ENCODE data around the gene SRRM3.
"Not testable (repeated sequence)": the region's sequence is repeated elsewhere in the genome, so short reads cannot be mapped to it uniquely, and the experiment has no call there.

SRRM3 gene, protein sequence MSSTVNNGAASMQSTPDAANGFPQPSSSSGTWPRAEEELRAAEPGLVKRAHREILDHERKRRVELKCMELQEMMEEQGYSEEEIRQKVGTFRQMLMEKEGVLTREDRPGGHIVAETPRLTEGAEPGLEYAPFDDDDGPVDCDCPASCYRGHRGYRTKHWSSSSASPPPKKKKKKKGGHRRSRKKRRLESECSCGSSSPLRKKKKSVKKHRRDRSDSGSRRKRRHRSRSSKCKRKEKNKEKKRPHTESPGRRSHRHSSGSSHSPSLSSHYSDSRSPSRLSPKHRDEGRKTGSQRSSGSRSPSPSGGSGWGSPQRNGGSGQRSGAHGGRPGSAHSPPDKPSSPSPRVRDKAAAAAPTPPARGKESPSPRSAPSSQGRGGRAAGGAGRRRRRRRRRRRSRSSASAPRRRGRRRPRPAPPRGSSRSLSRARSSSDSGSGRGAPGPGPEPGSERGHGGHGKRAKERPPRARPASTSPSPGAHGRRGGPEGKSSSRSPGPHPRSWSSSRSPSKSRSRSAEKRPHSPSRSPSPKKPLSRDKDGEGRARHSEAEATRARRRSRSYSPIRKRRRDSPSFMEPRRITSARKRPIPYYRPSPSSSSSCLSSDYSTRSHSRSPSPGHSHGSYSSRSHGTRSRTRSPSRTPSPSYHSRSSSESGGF

GRCh38 chr7:76201732-76202665 is at the start of gene SRRM3:
Gene SRRM3, plus strand, starts transcription at chr7:76201896. Its CDS starts 33,171 bp downstream, at chr7:76235067.
- in situ Hi-C loops (cut with MboI; ENCODE audit: low sequenced_read_pairs) = no loop called here

DNA sequence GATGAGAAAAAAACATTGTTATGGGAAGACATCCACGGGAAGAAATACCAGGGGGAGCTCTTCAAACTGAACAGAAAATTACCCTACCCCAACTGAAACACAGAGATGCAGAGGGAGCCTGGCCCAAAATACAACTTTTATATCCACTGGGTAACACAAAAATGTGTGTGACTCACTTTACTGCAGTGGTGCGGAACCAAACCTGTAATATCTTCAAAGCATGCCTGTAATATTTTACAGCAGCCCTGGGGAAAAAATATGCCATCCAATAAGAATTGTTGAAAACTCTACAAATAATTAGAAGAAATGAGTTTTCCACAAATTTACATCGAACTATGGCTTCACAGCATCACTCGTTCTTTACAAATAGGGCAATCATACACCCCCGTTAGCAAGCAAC is 49.8 kb upstream of the SRRM3 start:
- in situ Hi-C loops (cut with MboI; ENCODE audit: low sequenced_read_pairs) = no loop called here

GRCh38 chr7:76153571-76154230 is 48.0 kb upstream of the SRRM3 start:
- in situ Hi-C loops (cut with MboI; ENCODE audit: low sequenced_read_pairs) = not testable (repeated sequence)

DNA sequence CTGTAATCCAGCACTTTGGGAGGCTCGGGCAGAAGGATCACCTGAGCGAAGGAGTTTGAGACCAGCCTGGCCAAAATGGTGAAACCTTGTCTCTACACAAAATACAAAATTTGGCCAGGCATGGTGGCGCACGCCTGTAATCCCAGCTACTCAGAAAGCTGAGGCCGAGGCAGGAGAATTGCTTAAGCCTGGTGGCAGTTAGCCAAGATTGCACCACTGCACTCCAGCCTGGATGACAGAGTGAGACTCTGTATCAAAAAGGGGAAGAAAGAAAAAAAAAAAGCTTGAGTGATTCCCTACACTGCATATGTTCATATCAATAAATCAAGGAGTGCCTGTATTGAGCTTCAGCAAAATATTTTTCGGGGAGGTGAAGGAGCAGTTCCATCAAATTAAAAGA is 45.8 kb upstream of the SRRM3 start:
- in situ Hi-C loops (cut with MboI; ENCODE audit: low sequenced_read_pairs) = no loop called here

DNA sequence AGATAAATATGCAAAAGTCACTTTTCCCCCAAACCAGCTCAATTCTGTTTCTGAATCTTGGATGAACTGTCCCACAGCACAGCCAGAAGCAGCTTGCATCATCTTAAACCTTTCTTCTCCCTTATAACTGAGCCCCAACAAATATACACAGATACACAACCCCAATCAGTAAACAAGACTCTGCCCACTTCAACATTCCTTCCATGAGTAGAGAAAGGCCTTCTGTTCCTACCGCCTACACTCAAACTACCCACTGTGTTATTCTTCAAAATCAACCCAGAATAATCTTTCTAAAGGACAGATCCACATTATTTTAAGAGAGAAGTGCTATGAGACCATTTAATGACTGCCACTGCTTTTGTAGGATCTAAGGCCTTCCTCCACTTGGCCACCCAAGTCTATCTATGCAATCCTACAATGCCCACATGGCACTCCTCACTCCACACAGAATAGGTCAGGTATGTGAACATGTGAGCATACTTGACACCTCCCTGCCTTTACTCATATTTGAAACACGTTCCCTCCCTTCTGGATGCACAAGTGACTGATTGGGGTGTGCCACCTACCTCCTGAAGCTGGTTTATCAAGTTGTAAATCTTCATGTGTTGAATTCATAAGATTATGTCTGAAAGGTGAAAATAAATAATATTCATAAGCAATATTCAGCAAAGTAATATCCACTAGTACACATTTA is 44.6 kb upstream of the SRRM3 start:
- in situ Hi-C loops (cut with MboI; ENCODE audit: low sequenced_read_pairs) = not testable (repeated sequence)

GRCh38 chr7:76158416-76158815 is 43.3 kb upstream of the SRRM3 start:
- in situ Hi-C loops (cut with MboI; ENCODE audit: low sequenced_read_pairs) = not testable (repeated sequence)

GRCh38 chr7:76162416-76163170 is 39.1 kb upstream of the SRRM3 start:
- in situ Hi-C loops (cut with MboI; ENCODE audit: low sequenced_read_pairs) = not testable (repeated sequence)

- in situ Hi-C loops (cut with MboI; ENCODE audit: low sequenced_read_pairs) = not testable (repeated sequence)
These were observed 37.9 kb upstream of the SRRM3 start for GRCh38 chr7:76163812-76164211.

- in situ Hi-C loops (cut with MboI; ENCODE audit: low sequenced_read_pairs) = no loop called here
These were observed 36.4 kb upstream of the SRRM3 start for GRCh38 chr7:76165106-76165972.

GRCh38 chr7:76165973-76166403 is 35.7 kb upstream of the SRRM3 start:
- in situ Hi-C loops (cut with MboI; ENCODE audit: low sequenced_read_pairs) = no loop called here

- in situ Hi-C loops (cut with MboI; ENCODE audit: low sequenced_read_pairs) = no loop called here
These were observed 35.1 kb upstream of the SRRM3 start for GRCh38 chr7:76166404-76167255.

GRCh38 chr7:76173566-76174205 is 28.0 kb upstream of the SRRM3 start:
- in situ Hi-C loops (cut with MboI; ENCODE audit: low sequenced_read_pairs) = no loop called here

DNA sequence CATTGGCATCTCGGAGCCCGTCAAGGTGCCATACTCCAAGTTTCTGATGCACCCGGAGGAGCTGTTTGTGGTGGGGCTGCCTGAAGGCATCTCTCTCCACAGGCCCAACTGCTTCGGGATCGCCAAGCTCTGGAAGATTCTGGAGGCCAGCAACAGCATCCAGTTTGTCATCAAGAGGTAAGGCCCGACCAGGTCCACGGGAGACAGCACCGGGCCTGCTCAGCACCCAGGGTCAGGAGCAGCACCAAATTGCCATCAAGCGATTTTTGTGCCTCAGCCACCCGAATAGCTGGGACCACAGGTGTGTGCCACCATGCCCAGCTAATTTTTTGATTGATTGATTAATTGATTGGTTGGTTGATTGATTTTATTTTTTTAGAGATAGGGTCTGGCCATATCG is 24.7 kb upstream of the SRRM3 start:
- in situ Hi-C loops (cut with MboI; ENCODE audit: low sequenced_read_pairs) = not testable (repeated sequence)

DNA sequence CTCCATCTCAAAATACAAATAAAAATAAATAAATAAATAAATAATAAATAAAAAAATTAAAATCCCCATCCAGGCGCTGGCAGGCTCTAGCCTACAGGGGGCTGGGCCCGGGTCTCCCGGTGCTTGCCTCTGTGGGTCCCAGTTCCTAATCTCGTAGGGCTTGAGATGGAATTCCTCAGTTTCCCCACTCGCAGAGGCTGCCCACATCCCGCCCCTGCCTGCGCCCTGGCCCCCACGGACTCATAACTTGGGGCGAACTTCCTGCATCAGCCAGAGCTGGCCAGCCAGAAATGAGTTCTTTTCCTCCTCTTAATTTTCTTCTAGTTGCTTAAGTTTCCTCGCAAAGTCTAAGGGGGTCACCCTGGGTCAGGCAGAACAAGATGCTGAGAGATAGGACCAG is 22.0 kb upstream of the SRRM3 start:
- in situ Hi-C loops (cut with MboI; ENCODE audit: low sequenced_read_pairs) = no loop called here

- in situ Hi-C loops (cut with MboI; ENCODE audit: low sequenced_read_pairs) = no loop called here
These were observed 19.3 kb upstream of the SRRM3 start for GRCh38 chr7:76182225-76182960.

- in situ Hi-C loops (cut with MboI; ENCODE audit: low sequenced_read_pairs) = no loop called here
These were observed 16.4 kb upstream of the SRRM3 start for GRCh38 chr7:76185187-76185896.

Data from hTERT RPE-1 (cell line).